Measurements from ENCODE around the gene PMPCA. TPM values are rescaled to one million over a fixed set of nuclear protein-coding genes. Genes with fewer than 3 reads are reported as not detected.

Gene PMPCA
- total RNA-seq, 6 experiments from 2014 or later, result 49.6 to 64.9 (median 52.8) TPM

GRCh38 chr9:136407911-136408310, 2.5 kb upstream of the PMPCA start:
- TF ChIP-seq CTCF (IDR thresholded peaks at IDR 0.05) (no peak), POLR2A (IDR thresholded peaks at IDR 0.05) (no peak)
- peaks cover 0 to 19% (median 8%) of the 10 kb centered on the region in 4 donors for H3K4me1 ChIP-seq
- intact Hi-C loops (cut with DNase I), result no loop called here
- DNase-seq (no peak), ATAC-seq (no peak)
- no peaks in the 10 kb centered on the region for H3K9me3 ChIP-seq
- no peaks in the 10 kb centered on the region for H3K27me3 ChIP-seq
- H3K4me3 ChIP-seq, result no peak overlapping the region
- H3K27ac ChIP-seq, result no peak overlapping the region
- H3K36me3 ChIP-seq, result peaks cover 0 to 43% (median 13%) of the 10 kb centered on the region in 4 donors
- 78% methylated on average over 4 of the region's 7 CpGs for WGBS (ENCODE audit: insufficient coverage, low coverage, low lambda C conversion rate, missing lambda C conversion rate)

- Histone ChIP-seq H3K4me3 (peak overlapping the region; percentile 74 to 98 (median 93)), H3K4me1 (peaks cover 0 to 19% (median 8%) of the 10 kb centered on the region in 4 donors), H3K36me3 (peaks cover 0 to 54% (median 18%) of the 10 kb centered on the region in 4 donors), H3K27me3 (no peaks in the 10 kb centered on the region), H3K9me3 (no peaks in the 10 kb centered on the region), H3K27ac (peak overlapping the region; percentile 63 to 86 (median 67))
- intact Hi-C loops (cut with DNase I), result no loop called here
- peak; percentile 58 to 69 (median 64) for ATAC-seq
- TF ChIP-seq CTCF (IDR thresholded peaks at IDR 0.05) (no peak), POLR2A (IDR thresholded peaks at IDR 0.05) (no peak)
- 7% methylated on average over 24 of the region's 71 CpGs for WGBS (ENCODE audit: insufficient coverage, low coverage, low lambda C conversion rate, missing lambda C conversion rate)
- DNase-seq, result peak; percentile 64 to 79 (median 73)
Observed at GRCh38 chr9:136409557-136410455, 652 bp upstream of the PMPCA start.

- intact Hi-C loops (cut with DNase I), result no loop called here
- Histone ChIP-seq H3K4me1 (peaks cover 0 to 19% (median 8%) of the 10 kb centered on the region in 4 donors), H3K4me3 (peak overlapping the region; percentile 93 to 98 (median 93)), H3K36me3 (peaks cover 0 to 53% (median 19%) of the 10 kb centered on the region in 4 donors), H3K27me3 (no peaks in the 10 kb centered on the region), H3K9me3 (no peaks in the 10 kb centered on the region), H3K27ac (peak overlapping the region in 1 of 3 donors; percentile 86)
- TF ChIP-seq POLR2A (IDR thresholded peaks at IDR 0.05) (no peak), CTCF (IDR thresholded peaks at IDR 0.05) (no peak)
- ATAC-seq, result no peak
- no peak for DNase-seq
- 15% methylated on average over 4 of the region's 4 CpGs for WGBS (ENCODE audit: insufficient coverage, low coverage, low lambda C conversion rate, missing lambda C conversion rate)
Observed at GRCh38 chr9:136411378-136411777, 920 bp downstream of the PMPCA start.

- Histone ChIP-seq H3K9me3 (no peaks in the 10 kb centered on the region), H3K36me3 (peaks cover 5 to 50% (median 25%) of the 10 kb centered on the region in 4 donors), H3K27ac (no peak overlapping the region), H3K4me1 (peaks cover 0 to 23% (median 12%) of the 10 kb centered on the region in 4 donors), H3K4me3 (no peak overlapping the region), H3K27me3 (no peaks in the 10 kb centered on the region)
- TF ChIP-seq POLR2A (IDR thresholded peaks at IDR 0.05) (no peak), CTCF (IDR thresholded peaks at IDR 0.05) (no peak)
- DNase-seq (no peak), ATAC-seq (no peak)
- WGBS (ENCODE audit: insufficient coverage, low coverage, low lambda C conversion rate, missing lambda C conversion rate), result 73% methylated on average over 9 of the region's 9 CpGs
- intact Hi-C loops (cut with DNase I), result no loop called here
Observed at GRCh38 chr9:136412962-136413361, 2.5 kb downstream of the PMPCA start.
